HG02852 (cell line): ENCODE data around the gene BIN1.
"Not testable (repeated sequence)": the region's sequence is repeated elsewhere in the genome, so short reads cannot be mapped to it uniquely, and the experiment has no call there.

ENCODE experiments used
- ATAC-seq: cut with Tn5 transposase; IDR thresholded peaks from one replicate; pipeline ENCODE4 v1.9.1; 2021; ENCODE audit warnings: mild to moderate bottlenecking, moderate library complexity; ENCODE audit not compliant: unreplicated experiment

Gene BIN1

DNA sequence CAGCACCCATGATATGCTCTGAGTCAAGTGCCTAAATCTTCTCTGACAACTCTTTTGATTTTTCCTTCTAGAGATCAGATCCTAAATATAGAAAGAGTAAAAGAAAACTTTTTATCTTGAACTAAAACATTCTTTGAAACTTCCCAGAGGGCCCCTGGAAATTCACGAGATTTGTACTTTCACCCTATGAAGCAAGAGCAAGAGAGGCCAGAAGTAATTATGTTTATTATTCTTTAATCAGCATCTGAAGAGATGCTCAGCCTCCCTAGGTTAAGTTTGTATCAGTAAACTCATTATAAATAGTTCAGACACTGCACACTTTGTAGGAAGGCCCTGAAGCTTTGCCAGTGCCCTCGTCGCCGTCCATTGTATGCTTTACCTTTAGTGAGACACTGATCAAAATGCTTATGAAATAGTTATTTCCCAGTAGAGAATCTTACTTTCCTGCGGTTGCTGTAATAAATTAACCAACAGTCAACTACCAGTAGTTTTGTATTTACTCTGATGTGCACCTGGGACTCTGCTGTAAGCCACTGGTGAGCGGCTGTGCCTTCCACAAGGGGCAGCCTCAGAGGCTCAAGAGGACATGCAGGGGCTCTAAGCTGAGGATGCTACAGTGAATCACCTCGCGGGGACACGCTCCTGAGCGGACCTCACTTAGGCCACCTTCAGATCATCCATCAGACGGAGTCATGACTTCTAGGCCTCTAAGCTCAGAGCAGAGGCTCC is 71.9 kb downstream of the BIN1 start:
- peak; percentile 29 for ATAC-seq

- ATAC-seq: no peak
Measured at GRCh38 chr2:127034051-127034450, 72.9 kb downstream of the BIN1 start.

DNA sequence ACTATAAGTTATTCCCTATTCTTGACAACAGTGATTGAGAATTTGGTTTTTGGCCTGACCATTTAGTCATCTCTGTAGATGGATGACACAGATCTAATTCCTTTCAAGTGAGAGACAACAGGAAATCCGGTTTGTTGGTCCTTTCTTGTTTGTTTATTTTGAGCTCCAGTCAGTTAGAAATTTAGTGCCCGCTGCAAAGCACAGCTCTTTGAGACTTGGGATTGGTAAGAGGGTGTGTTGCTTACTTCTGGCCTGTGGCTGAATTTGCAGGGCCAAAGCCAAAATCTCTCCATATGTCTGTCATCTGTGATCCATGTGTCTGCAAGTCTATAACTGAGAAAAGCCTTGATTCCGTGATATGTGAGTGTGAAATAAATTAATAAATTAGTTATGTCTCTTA is 74.3 kb downstream of the BIN1 start:
- no peak for ATAC-seq

DNA sequence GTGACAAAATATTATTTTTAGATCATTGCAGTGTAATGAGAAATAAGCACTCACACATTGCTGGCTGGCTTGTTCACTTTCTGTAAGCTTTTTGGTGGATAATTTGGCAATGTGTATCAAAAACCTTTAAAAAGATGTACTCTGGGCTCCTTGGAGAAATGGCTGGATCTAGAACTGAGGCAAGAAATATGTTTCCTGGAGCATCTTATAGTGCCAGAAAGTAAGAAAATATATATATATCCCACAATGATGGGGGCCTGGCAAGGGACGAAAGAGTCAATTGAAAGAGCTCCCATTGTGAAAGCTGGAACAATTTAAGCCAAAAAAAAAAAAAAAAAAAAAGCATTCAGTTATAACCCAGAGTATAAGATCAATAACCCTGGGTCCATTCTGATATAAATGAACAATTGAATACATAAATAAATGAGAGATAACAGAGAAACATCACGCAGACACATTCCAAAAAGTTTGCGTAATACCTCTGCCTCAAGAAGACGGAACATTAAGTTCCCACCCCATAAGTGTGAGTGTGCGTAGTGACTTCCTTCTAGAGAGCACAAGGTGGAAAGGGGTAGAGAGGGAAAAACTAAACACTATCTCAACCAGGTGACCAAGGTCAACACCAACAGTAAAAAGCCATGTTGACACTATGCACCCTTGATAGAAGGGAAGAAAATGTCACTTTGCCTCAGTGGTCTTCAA is 77.5 kb downstream of the BIN1 start:
- ATAC-seq: no peak

DNA sequence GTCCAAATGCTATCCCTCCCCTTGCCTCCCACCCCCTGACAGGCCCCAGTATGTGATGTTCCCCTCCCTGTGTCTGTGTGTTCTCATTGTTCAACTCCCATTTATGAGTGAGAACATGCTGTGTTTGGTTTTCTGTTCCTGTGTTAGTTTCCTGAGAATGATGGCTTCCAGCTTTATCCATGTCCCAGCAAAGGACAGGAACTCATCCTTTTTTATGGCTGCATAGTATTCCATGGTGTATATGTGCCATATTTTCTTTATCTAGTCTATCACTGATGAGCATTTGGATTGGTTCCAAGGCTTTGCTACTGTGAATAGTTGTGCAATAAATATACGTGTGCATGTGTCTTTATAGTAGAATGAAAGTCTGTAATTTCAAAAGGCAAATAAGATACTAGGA is 78.2 kb downstream of the BIN1 start:
- ATAC-seq: not testable (repeated sequence)

GRCh38 chr2:127027715-127028114 is 79.2 kb downstream of the BIN1 start:
- no peak for ATAC-seq

DNA sequence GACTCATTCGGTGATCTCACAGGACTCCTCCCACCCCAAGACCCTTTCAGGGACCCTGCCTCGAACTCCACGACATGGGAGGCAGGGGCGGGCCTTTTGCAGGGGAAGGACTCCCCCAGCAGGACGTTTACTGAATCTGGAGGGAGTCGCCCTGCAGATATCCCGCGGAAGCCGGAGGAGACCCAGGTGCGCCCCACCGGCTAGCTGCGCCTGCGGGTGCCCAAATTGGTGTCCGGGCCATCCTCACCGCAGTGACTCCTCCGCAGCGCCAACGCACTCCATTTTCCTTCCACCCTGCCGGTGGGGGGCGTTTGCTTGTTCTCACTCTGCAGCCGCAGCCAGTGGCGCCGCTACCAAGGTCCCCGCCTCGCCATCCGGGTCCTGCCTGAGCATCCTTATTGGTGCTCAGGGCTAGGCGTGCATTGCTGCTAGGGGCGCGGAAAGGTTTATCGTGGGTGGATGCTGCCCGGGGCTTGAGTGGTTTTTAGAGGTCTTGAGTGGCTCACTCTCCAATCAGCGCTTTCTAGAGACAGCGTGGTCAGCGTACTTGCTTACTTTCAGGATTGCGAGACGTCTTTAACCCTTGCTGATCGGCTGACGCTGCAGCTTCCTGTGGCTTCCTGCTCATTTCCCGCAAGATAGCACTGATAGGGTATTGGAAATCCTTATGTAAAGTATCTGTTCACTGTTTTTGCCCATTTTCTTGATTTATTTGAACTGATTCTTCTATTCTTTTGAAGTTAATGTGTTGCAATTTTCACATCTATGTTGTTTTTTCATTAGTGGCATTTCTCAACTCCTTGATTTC is 81.4 kb downstream of the BIN1 start:
- peak; percentile 92 for ATAC-seq

DNA sequence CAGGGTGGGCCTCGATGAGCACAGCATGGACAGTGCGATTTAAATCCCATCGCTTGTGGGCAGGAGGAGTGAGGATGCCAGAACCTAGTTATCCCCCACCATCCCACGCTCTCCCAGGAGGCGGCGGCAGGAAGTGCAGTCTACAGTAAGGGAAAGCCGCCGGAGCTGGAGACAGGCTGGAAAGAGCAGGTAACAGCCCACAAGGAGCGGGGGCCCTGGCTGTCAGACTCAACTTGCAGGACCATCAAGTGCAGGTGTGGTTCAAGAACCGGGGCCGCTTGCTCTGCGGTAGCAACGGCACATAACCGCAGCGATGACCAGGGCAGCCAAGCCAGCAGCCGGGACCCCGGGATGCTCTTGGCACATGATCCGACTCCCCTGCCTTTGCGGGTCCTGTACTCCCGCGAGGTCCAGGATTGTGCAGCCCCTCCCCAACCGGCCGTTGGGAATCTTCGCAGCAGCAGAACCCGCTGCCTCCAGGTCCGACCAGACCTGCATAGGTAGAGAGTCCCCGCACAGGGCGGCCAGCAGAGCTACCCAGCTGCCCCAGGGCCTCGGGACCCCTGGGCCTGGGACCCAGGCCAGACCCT is 82.1 kb downstream of the BIN1 start:
- ATAC-seq: peak; percentile 7

- ATAC-seq: no peak
Measured at GRCh38 chr2:127023504-127023903, 83.5 kb downstream of the BIN1 start.

DNA sequence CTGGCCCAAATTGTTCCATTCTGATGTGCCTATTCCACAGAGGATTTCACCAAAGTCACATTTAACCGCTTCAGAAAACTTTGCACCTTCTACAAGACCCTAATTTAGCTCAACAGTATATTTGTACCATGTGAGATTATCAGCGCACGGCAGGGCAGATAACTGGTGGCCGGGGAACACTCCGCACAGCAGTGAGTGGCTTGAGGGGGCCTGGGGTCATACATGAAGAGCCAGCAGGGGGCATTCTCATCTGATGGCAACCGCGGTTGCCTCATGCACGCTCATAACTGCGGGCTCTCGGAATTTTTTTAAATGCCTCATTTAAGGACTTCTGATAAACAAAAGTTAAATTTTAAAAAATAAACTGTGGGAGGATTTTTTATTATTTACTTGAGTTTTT is 84.1 kb downstream of the BIN1 start:
- no peak for ATAC-seq

DNA sequence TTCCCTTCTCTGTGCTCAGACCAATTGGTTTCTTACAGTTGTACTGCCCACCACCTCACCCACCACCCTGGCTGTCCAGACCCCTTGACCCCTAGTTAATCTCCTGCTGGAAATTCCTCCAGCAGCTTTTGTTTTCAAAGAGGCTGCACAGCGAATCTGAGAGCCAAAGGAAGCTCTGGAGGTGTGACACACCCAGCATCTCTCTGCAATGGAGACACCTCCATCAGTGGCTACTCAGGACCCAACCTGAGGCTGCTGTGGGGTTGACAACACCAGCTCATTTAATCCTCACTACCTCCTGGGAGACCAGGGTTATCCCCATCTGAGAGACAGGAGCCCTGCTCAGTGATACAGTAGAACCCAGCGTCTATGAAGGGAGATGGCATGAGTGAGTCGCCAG is 86.4 kb downstream of the BIN1 start:
- ATAC-seq: no peak

GRCh38 chr2:127017548-127017947 is 89.4 kb downstream of the BIN1 start:
- ATAC-seq: no peak

DNA sequence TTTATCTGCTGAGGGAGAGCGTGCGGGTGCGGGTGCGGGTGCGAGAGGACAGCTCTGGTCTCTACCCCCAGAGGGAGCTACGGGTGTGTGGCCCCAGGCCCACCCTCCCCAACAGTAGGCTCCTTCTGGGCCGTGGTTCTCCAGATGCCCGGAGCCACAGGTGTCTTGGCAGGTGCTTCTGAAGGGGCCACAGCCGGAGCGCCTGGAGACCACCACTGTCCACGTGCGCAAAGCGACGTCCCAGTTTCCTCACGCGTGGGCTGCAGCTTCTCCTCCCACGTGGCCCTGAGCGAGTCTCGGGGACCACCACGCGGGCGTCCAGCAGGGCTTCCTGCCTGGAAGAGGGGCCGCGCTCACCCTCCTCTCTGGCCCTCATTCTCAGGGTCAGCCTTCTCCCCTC is 90.6 kb downstream of the BIN1 start:
- no peak for ATAC-seq

- no peak for ATAC-seq
Measured at GRCh38 chr2:127015106-127015910, 91.6 kb downstream of the BIN1 start.

DNA sequence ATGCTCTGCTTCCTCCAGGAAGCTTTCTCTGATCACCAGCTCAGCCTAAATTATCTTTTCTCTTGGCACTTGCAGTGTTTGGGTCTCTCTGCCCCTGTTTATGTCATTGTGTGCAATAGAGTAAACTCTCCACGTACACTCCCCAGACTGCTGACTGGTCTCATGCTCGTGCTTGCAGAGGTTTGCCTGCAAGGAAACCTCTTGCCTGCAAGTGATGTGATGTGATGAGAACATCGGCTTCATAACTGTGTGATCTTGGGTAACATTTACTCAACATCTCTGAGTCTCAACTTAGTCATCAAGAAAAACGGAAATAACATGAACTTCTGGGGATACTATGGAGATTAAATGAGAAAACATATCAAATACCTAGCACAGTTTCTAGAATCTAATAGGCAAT is 92.3 kb downstream of the BIN1 start:
- ATAC-seq: no peak

GRCh38 chr2:127014224-127014623 is 92.7 kb downstream of the BIN1 start:
- ATAC-seq: no peak

GRCh38 chr2:127012868-127013267 is 94.1 kb downstream of the BIN1 start:
- no peak for ATAC-seq

GRCh38 chr2:127012215-127012614 is 94.7 kb downstream of the BIN1 start:
- ATAC-seq: no peak

- no peak for ATAC-seq
Measured at GRCh38 chr2:127011796-127012195, 95.2 kb downstream of the BIN1 start.

DNA sequence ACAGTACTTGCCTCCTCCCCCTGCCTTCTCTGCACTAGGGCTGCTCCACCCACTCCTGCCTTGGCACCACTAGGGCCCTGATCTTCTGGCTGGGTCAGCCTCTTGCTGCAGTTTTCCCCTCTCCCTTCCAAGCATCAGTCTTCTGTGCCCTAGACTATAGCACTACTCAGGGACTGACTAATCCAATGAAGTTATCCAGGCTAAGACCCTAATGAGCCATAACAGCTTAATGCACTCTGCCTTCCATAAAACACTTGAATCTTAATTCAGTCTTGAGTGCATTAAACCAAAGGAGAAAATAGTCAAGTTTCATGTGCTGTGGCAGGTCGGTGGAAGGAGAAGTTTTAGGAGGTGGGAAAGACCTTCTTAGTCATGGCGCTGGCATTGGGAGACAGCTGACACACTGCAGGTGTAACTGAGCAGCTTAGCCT is 95.7 kb downstream of the BIN1 start:
- ATAC-seq: no peak
